K562 (cell line): ENCODE results near the gene KCNC3. TPM values are rescaled to one million over a fixed set of nuclear protein-coding genes. Genes with fewer than 3 reads are reported as not detected.

Experiments used
- CREB1 ChIP-seq, 2 experiments: sonication (generic) in 1 of 2; formaldehyde crosslinking in 1 of 2; IDR thresholded peaks; 2 replicates each; pipeline versions ENCODE4 v1.6.1 to v1.8.0; 2012 to 2022; ENCODE audit warnings: inconsistent platforms in 1 of 2, mild to moderate bottlenecking in 1 of 2, missing genetic modification reagents in 1 of 2, moderate library complexity in 1 of 2
- ELF4 ChIP-seq: fragments of 450-650 bp; formaldehyde crosslinking; IDR thresholded peaks from 2 replicates; pipeline ENCODE4 v1.4.0; 2022; ENCODE audit warnings: missing genetic modification characterization
- JUN ChIP-seq, 2 experiments: sonication (generic) in 1 of 2; formaldehyde crosslinking in 1 of 2; IDR thresholded peaks; 2 replicates each; pipeline versions ENCODE4 v1.6.1 to v1.8.0; 2012 to 2022; ENCODE audit warnings: borderline replicate concordance in 2 of 2, mild to moderate bottlenecking in 2 of 2, improper control_type of control experiment in 1 of 2, low read depth in 1 of 2, low read length in 1 of 2, missing genetic modification reagents in 1 of 2
- MYC ChIP-seq, 2 experiments: fragments of 250-450 bp in 1 of 2; sonication (Bioruptor Pico) in 1 of 2; IDR thresholded peaks; 2 replicates each; pipeline versions ENCODE4 v1.5.1 to v1.6.1; 2012 to 2021; ENCODE audit warnings: low read depth in 2 of 2, borderline replicate concordance in 1 of 2, improper control_type of control experiment in 1 of 2, low read length in 1 of 2, mild to moderate bottlenecking in 1 of 2, moderate library complexity in 1 of 2
- PHF21A ChIP-seq: fragments of 450-650 bp; IDR thresholded peaks from 2 replicates; pipeline ENCODE4 v1.6.1; 2017; ENCODE audit warnings: low read depth, borderline replicate concordance
- POLR2H ChIP-seq: IDR thresholded peaks from 2 replicates; pipeline ENCODE4 v1.6.1; 2016; ENCODE audit warnings: missing genetic modification characterization, low read depth, mild to moderate bottlenecking, control low read depth, missing compliant biosample characterization, moderate library complexity
- ZNF143 ChIP-seq: sonication (generic); formaldehyde crosslinking; IDR thresholded peaks from 2 replicates; pipeline ENCODE4 v1.9.0; 2022; ENCODE audit warnings: mild to moderate bottlenecking, missing genetic modification reagents
- ZNF3 ChIP-seq: fragments of 250-450 bp; sonication (Bioruptor Pico); IDR thresholded peaks from 2 replicates; pipeline ENCODE4 v1.5.0; 2021; ENCODE audit warnings: mild to moderate bottlenecking, moderate library complexity
- ZNF384 ChIP-seq: IDR thresholded peaks from 2 replicates; pipeline ENCODE4 v1.6.1; 2012; ENCODE audit warnings: low read depth, low read length, improper control_type of control experiment
- ZNF766 ChIP-seq: fragments of 200-800 bp; sonication (Bioruptor generic); conservative IDR thresholded peaks from 2 replicates; pipeline ENCODE4 v1.6.1; 2016; ENCODE audit warnings: missing genetic modification characterization, missing compliant biosample characterization
- polyA plus RNA-seq, 8 experiments: library from polyadenylated mRNA; depleted of rRNA in 4 of 8; stranded (reverse) in 5 of 8; unstranded in 3 of 8; fragments of >200 nt; fragmentation: Nextera tagmentation in 2 of 8; fragmentation: Illumina TruSeq in 1 of 8; extraction: Ambion mirVana in 2 of 8; extraction: Trizol in 1 of 8; gene quantifications; 2 replicates each; pipeline versions ENCODE4 v1.2.1 to v1.2.3, GENCODE V29; 2011 to 2014; ENCODE audit warnings: inconsistent platforms in 1 of 8, missing spikeins in 1 of 8
- total RNA-seq, 7 experiments: library from RNA; depleted of rRNA in 6 of 7; stranded (reverse); fragments of >200 nt in 6 of 7; fragmentation: Illumina TruSeq in 2 of 7; extraction: Trizol in 2 of 7; gene quantifications; 2 replicates each; pipeline versions ENCODE4 v1.2.1 to v1.2.3, GENCODE V29; 2011 to 2021; ENCODE audit warnings: low replicate concordance in 1 of 7
- TF ChIP-seq, protein P1 (sequence below): sonication (generic); formaldehyde crosslinking; IDR thresholded peaks from 2 replicates; pipeline ENCODE4 v1.8.0; 2022; ENCODE audit warnings: mild to moderate bottlenecking, missing genetic modification reagents, borderline replicate concordance
- TF ChIP-seq, protein P2 (sequence below): IDR thresholded peaks from 2 replicates; pipeline ENCODE4 v1.6.1; 2014; ENCODE audit warnings: antibody characterized with exemption
- TF ChIP-seq, protein P3 (sequence below): fragments of 450-650 bp; IDR thresholded peaks from 2 replicates; pipeline ENCODE4 v1.6.1; 2014; ENCODE audit warnings: low read depth, mild to moderate bottlenecking, moderate library complexity, borderline replicate concordance
- TF ChIP-seq, protein P4 (sequence below), 3 experiments: fragments of 200-800 bp in 1 of 3; sonication (Bioruptor generic) in 1 of 3; sonication (generic) in 1 of 3; formaldehyde crosslinking in 1 of 3; IDR thresholded peaks; 2 replicates each; pipeline versions ENCODE4 v1.6.1 to v1.8.0; 2016 to 2022; ENCODE audit warnings: mild to moderate bottlenecking in 2 of 3, missing compliant biosample characterization in 2 of 3, missing genetic modification characterization in 2 of 3, missing genetic modification reagents in 1 of 3
- TF ChIP-seq, protein P5 (sequence below): sonication (generic); formaldehyde crosslinking; IDR thresholded peaks from 2 replicates; pipeline ENCODE4 v1.8.0; 2022; ENCODE audit warnings: mild to moderate bottlenecking, missing genetic modification reagents

The KCNC3 gene
- total and polyA plus RNA-seq, 9 of the 15 experiments (the other 6 are each of a cell fraction or from before 2014, with no cell fraction given): 0.03 to 26.2 (median 2.0) TPM

DNA sequence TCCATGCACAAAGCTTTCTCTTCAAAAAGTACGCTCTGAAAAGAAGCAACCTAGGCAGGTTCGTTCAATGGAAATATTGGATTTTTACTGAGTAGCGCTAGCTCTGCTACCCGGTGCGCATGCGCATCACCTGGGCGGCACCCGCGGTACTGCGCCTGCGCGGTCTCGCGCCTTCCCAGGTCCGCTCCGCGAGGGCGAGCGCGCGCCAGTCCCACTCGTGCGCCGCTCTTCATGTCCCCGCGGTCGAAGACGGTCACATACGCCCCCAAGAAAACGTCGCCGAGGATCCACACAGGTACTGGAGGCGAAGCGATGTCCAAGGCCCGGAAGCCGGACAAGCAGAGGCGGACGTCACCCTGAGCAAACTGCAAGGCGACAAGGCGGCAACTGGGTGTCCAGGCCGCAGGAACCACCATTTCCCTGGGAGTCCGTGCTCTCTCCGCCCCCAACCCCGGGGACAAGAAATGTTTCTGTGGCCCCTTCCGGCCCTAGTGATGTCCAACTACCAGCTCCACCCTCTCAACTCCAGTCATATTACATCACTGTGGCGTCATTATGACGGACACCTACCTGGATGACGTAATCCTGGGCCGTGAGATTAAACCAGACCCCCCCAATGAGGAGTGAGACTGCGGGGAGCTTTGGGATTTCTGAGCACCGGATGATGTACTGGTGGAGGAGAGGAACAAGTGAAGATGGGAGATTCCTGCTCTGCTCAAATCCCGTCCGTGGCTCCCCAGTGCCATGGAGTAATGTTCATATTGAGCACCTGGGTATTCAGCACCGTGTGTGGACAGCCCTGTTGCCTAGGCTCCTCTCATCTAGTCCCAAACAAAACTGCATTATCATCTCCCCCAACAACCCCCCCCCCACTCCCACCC is 4.8 kb upstream of the KCNC3 start (continued):
- TF ChIP-seq, protein P1, sequence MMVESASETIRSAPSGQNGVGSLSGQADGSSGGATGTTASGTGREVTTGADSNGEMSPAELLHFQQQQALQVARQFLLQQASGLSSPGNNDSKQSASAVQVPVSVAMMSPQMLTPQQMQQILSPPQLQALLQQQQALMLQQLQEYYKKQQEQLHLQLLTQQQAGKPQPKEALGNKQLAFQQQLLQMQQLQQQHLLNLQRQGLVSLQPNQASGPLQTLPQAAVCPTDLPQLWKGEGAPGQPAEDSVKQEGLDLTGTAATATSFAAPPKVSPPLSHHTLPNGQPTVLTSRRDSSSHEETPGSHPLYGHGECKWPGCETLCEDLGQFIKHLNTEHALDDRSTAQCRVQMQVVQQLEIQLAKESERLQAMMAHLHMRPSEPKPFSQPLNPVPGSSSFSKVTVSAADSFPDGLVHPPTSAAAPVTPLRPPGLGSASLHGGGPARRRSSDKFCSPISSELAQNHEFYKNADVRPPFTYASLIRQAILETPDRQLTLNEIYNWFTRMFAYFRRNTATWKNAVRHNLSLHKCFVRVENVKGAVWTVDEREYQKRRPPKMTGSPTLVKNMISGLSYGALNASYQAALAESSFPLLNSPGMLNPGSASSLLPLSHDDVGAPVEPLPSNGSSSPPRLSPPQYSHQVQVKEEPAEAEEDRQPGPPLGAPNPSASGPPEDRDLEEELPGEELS: peak; percentile 71; the same call in 1 of the 2 replicates
- no peak for TF ChIP-seq ZNF766
- TF ChIP-seq ZNF384: no peak
- no peak for TF ChIP-seq ZNF3
- TF ChIP-seq, protein P2, sequence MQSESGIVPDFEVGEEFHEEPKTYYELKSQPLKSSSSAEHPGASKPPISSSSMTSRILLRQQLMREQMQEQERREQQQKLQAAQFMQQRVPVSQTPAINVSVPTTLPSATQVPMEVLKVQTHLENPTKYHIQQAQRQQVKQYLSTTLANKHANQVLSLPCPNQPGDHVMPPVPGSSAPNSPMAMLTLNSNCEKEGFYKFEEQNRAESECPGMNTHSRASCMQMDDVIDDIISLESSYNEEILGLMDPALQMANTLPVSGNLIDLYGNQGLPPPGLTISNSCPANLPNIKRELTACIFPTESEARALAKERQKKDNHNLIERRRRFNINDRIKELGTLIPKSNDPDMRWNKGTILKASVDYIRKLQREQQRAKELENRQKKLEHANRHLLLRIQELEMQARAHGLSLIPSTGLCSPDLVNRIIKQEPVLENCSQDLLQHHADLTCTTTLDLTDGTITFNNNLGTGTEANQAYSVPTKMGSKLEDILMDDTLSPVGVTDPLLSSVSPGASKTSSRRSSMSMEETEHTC: 0 out of 2 replicates have a peak, but pooled peaks have one; percentile 15
- TF ChIP-seq ELF4 (CRISPR knock-in tag): 0 out of 2 replicates have a peak, but pooled peaks have one; percentile 57
- TF ChIP-seq, protein P3, sequence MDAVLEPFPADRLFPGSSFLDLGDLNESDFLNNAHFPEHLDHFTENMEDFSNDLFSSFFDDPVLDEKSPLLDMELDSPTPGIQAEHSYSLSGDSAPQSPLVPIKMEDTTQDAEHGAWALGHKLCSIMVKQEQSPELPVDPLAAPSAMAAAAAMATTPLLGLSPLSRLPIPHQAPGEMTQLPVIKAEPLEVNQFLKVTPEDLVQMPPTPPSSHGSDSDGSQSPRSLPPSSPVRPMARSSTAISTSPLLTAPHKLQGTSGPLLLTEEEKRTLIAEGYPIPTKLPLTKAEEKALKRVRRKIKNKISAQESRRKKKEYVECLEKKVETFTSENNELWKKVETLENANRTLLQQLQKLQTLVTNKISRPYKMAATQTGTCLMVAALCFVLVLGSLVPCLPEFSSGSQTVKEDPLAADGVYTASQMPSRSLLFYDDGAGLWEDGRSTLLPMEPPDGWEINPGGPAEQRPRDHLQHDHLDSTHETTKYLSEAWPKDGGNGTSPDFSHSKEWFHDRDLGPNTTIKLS: peak; percentile 68; the same call in 1 of the 2 replicates
- peak; percentile 61 for TF ChIP-seq JUN (IDR thresholded peaks at IDR 0.05; ENCODE audit: borderline replicate concordance, low read depth, low read length)
- TF ChIP-seq JUN (CRISPR knock-in tag; IDR thresholded peaks at IDR 0.05; ENCODE audit: borderline replicate concordance): peak; percentile 8; the same call in 1 of the 2 replicates
- TF ChIP-seq, protein P4, sequence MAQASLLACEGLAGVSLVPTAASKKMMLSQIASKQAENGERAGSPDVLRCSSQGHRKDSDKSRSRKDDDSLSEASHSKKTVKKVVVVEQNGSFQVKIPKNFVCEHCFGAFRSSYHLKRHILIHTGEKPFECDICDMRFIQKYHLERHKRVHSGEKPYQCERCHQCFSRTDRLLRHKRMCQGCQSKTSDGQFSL (CRISPR knock-in tag; IDR thresholded peaks at IDR 0.05): peak; percentile 79; the same call in 1 of the 2 replicates
- TF ChIP-seq, protein P4 (tag; IDR thresholded peaks at IDR 0.05): no peak
- no peak for TF ChIP-seq PHF21A
- TF ChIP-seq CREB1 (IDR thresholded peaks at IDR 0.05): peak; percentile 100
- peak; percentile 98 for TF ChIP-seq CREB1 (CRISPR knock-in tag; IDR thresholded peaks at IDR 0.05)
- TF ChIP-seq MYC (IDR thresholded peaks at IDR 0.05; ENCODE audit: low read depth, low read length): peak; percentile 76
- 0 out of 2 replicates have a peak, but pooled peaks have one; percentile 54 for TF ChIP-seq MYC (CRISPR knock-in tag; IDR thresholded peaks at IDR 0.05; ENCODE audit: borderline replicate concordance, low read depth)
- TF ChIP-seq POLR2H (tag): peak; percentile 81; the same call in 1 of the 2 replicates
- TF ChIP-seq, protein P5, sequence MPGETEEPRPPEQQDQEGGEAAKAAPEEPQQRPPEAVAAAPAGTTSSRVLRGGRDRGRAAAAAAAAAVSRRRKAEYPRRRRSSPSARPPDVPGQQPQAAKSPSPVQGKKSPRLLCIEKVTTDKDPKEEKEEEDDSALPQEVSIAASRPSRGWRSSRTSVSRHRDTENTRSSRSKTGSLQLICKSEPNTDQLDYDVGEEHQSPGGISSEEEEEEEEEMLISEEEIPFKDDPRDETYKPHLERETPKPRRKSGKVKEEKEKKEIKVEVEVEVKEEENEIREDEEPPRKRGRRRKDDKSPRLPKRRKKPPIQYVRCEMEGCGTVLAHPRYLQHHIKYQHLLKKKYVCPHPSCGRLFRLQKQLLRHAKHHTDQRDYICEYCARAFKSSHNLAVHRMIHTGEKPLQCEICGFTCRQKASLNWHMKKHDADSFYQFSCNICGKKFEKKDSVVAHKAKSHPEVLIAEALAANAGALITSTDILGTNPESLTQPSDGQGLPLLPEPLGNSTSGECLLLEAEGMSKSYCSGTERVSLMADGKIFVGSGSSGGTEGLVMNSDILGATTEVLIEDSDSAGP (CRISPR knock-in tag): 0 out of 2 replicates have a peak, but pooled peaks have one; percentile 55
- TF ChIP-seq ZNF143: peak; percentile 76; the same call in 1 of the 2 replicates
